ENCODE results near the gene CARD9.

- TF ChIP-seq POLR2AphosphoS5 (IDR thresholded peaks at IDR 0.05; ENCODE audit: low read depth, low read length), result no peak
- TF ChIP-seq SIN3A (IDR thresholded peaks at IDR 0.05; ENCODE audit: borderline replicate concordance, insufficient read depth, low read depth, low read length), result no peak
- no peak for TF ChIP-seq CTCF (IDR thresholded peaks at IDR 0.05)
- TF ChIP-seq REST (IDR thresholded peaks at IDR 0.05; ENCODE audit: insufficient read depth in 1 of 2, low read depth in 2 of 2, low read length in 1 of 2), result no peak
Measured at GRCh38 chr9:136404801-136405136, 31.3 kb upstream of the CARD9 start.
